ENCODE measurements around the gene LSG1. TPM values are rescaled to one million over a fixed set of nuclear protein-coding genes. Genes with fewer than 3 reads are reported as not detected.

LSG1 gene
- total RNA-seq, 1 experiment from 2014 or later, result 34.9 TPM

Small RNA genes within 50 kb of the gene (small RNA-seq; reads per million reads assigned to genes)
- gene AC046143.2, result 0 reads per million in 2 experiments

Other genes starting within 250 kb of the LSG1 start
- 91.5 and 101 TPM in 2 replicates for gene ATP13A3, start 185.2 kb downstream of the LSG1 start, total RNA-seq (2014; rRNA removed; shearing (Covaris generic))
- 4.9 and 5.2 TPM in 2 replicates for gene TMEM44, start 38.8 kb downstream of the LSG1 start, total RNA-seq (2014; rRNA removed; shearing (Covaris generic))
- 0.42 and 0.72 TPM in 2 replicates for gene FAM43A, start 13.7 kb upstream of the LSG1 start, total RNA-seq (2014; rRNA removed; shearing (Covaris generic))